ACC112 (cell line): ENCODE data around the gene PHOX2A.
"Not testable (repeated sequence)": the region's sequence is repeated elsewhere in the genome, so short reads cannot be mapped to it uniquely, and the experiment has no call there.

Experiments used
- H2AFZ ChIP-seq: fragments of 200-600 bp; sonication (generic); one replicate; pipeline ENCODE4 v1.6.0; 2017; ENCODE audit warnings: antibody characterized with exemption, low read length; ENCODE audit not compliant: unreplicated experiment
- H3K27ac ChIP-seq: fragments of 200-600 bp; sonication (generic); 2 replicates; pipeline ENCODE4 v1.5.1; 2014; ENCODE audit warnings: low read depth, mild to moderate bottlenecking, antibody characterized with exemption, low read length, moderate library complexity
- H3K27me3 ChIP-seq: fragments of 200-600 bp; sonication (generic); 2 replicates; pipeline ENCODE4 v1.6.1; 2014; ENCODE audit warnings: mild to moderate bottlenecking, antibody characterized with exemption, low read length, moderate library complexity, mixed read lengths; ENCODE audit not compliant: insufficient read depth
- H3K36me3 ChIP-seq: fragments of 200-600 bp; sonication (generic); 2 replicates; pipeline ENCODE4 v1.6.1; 2016; ENCODE audit warnings: mild to moderate bottlenecking, antibody characterized with exemption, low read length, moderate library complexity, mixed read lengths; ENCODE audit not compliant: insufficient read depth
- H3K4me1 ChIP-seq: fragments of 200-600 bp; sonication (generic); one replicate; pipeline ENCODE4 v1.6.1; 2016; ENCODE audit warnings: low read length, mixed read lengths; ENCODE audit not compliant: insufficient read depth, unreplicated experiment, control insufficient read depth
- H3K4me3 ChIP-seq: fragments of 200-600 bp; sonication (generic); 2 replicates; pipeline ENCODE4 v1.5.1; 2014; ENCODE audit warnings: mild to moderate bottlenecking, low read depth, low read length
- H3K79me2 ChIP-seq: fragments of 200-600 bp; sonication (generic); one replicate; pipeline ENCODE4 v1.6.0; 2016; ENCODE audit warnings: low read length; ENCODE audit not compliant: control insufficient read depth, unreplicated experiment, insufficient read depth

Gene PHOX2A

GRCh38 chr11:72244060-72244360 lies at the start of gene PHOX2A:
Gene PHOX2A, minus strand, starts transcription at chr11:72244176. Its CDS starts 172 bp downstream, at chr11:72244004.
- Histone ChIP-seq H3K4me1 (peaks cover 4% of the 10 kb centered on the region), H3K27ac (no peak within 1 kb of the TSS), H3K79me2 (no peaks in the 10 kb centered on the region), H2AFZ (no peak within 1 kb of the TSS), H3K36me3 (no peaks in the 10 kb centered on the region), H3K4me3 (peak within 1 kb of the TSS; percentile 54), H3K27me3 (peaks cover 58% of the 10 kb centered on the region)

- no peaks in the 10 kb centered on the region for H3K4me1 ChIP-seq
- H3K4me3 ChIP-seq: no peak overlapping the region
- H3K36me3 ChIP-seq: no peaks in the 10 kb centered on the region
- no peak overlapping the region for H2AFZ ChIP-seq
- H3K27me3 ChIP-seq: no peaks in the 10 kb centered on the region
- no peaks in the 10 kb centered on the region for H3K79me2 ChIP-seq
- no peak overlapping the region for H3K27ac ChIP-seq
Observed at GRCh38 chr11:72293391-72293790, 49.4 kb upstream of the PHOX2A start.

GRCh38 chr11:72292106-72292785 lies 48.3 kb upstream of the PHOX2A start:
- H3K4me3 ChIP-seq: no peak overlapping the region
- no peaks in the 10 kb centered on the region for H3K79me2 ChIP-seq
- H3K27ac ChIP-seq: no peak overlapping the region
- H3K36me3 ChIP-seq: no peaks in the 10 kb centered on the region
- no peaks in the 10 kb centered on the region for H3K27me3 ChIP-seq
- H2AFZ ChIP-seq: no peak overlapping the region
- H3K4me1 ChIP-seq: no peaks in the 10 kb centered on the region

- not testable (repeated sequence) for H3K36me3 ChIP-seq, H3K4me3 ChIP-seq, H3K27me3 ChIP-seq, H3K27ac ChIP-seq, H3K4me1 ChIP-seq, H3K79me2 ChIP-seq, H2AFZ ChIP-seq
Observed at GRCh38 chr11:72290741-72291140, 46.8 kb upstream of the PHOX2A start.

- no peak overlapping the region for H3K4me3 ChIP-seq
- no peaks in the 10 kb centered on the region for H3K36me3 ChIP-seq
- H3K79me2 ChIP-seq: no peaks in the 10 kb centered on the region
- no peak overlapping the region for H2AFZ ChIP-seq
- H3K4me1 ChIP-seq: no peaks in the 10 kb centered on the region
- H3K27me3 ChIP-seq: peaks cover 11% of the 10 kb centered on the region
- H3K27ac ChIP-seq: no peak overlapping the region
Observed at GRCh38 chr11:72287293-72287692, 43.3 kb upstream of the PHOX2A start.

- no peak overlapping the region for H3K27ac ChIP-seq
- H3K4me1 ChIP-seq: peaks cover 10% of the 10 kb centered on the region
- H3K36me3 ChIP-seq: no peaks in the 10 kb centered on the region
- peaks cover 11% of the 10 kb centered on the region for H3K27me3 ChIP-seq
- no peaks in the 10 kb centered on the region for H3K79me2 ChIP-seq
- no peak overlapping the region for H3K4me3 ChIP-seq
- no peak overlapping the region for H2AFZ ChIP-seq
Observed at GRCh38 chr11:72283947-72284346, 40.0 kb upstream of the PHOX2A start.

- H3K27me3 ChIP-seq: peaks cover 11% of the 10 kb centered on the region
- H3K4me1 ChIP-seq: peaks cover 15% of the 10 kb centered on the region
- H2AFZ ChIP-seq: no peak overlapping the region
- H3K27ac ChIP-seq: no peak overlapping the region
- H3K79me2 ChIP-seq: no peaks in the 10 kb centered on the region
- H3K36me3 ChIP-seq: no peaks in the 10 kb centered on the region
- no peak overlapping the region for H3K4me3 ChIP-seq
Observed at GRCh38 chr11:72280726-72281315, 36.8 kb upstream of the PHOX2A start.

- Histone ChIP-seq H2AFZ (no peak overlapping the region), H3K79me2 (no peaks in the 10 kb centered on the region), H3K4me1 (peaks cover 15% of the 10 kb centered on the region), H3K36me3 (no peaks in the 10 kb centered on the region), H3K4me3 (no peak overlapping the region), H3K27ac (no peak overlapping the region), H3K27me3 (peaks cover 11% of the 10 kb centered on the region)
Observed at GRCh38 chr11:72280037-72280436, 36.1 kb upstream of the PHOX2A start.

GRCh38 chr11:72278905-72279304 lies 34.9 kb upstream of the PHOX2A start:
- H3K36me3 ChIP-seq: no peaks in the 10 kb centered on the region
- peaks cover 15% of the 10 kb centered on the region for H3K4me1 ChIP-seq
- peak overlapping the region; percentile 52 for H3K27ac ChIP-seq
- no peak overlapping the region for H2AFZ ChIP-seq
- H3K79me2 ChIP-seq: no peaks in the 10 kb centered on the region
- H3K27me3 ChIP-seq: peaks cover 10% of the 10 kb centered on the region
- H3K4me3 ChIP-seq: peak overlapping the region; percentile 2; the same call in 1 of the 2 replicates

- no peak overlapping the region for H3K4me3 ChIP-seq
- no peak overlapping the region for H3K27ac ChIP-seq
- H2AFZ ChIP-seq: no peak overlapping the region
- no peaks in the 10 kb centered on the region for H3K27me3 ChIP-seq
- H3K36me3 ChIP-seq: no peaks in the 10 kb centered on the region
- H3K79me2 ChIP-seq: no peaks in the 10 kb centered on the region
- peaks cover 12% of the 10 kb centered on the region for H3K4me1 ChIP-seq
Observed at GRCh38 chr11:72274435-72274834, 30.5 kb upstream of the PHOX2A start.

- H3K79me2 ChIP-seq: no peaks in the 10 kb centered on the region
Observed at GRCh38 chr11:72271980-72272379, 28.0 kb upstream of the PHOX2A start.

More at GRCh38 chr11:72271980-72272379, 28.0 kb upstream of the PHOX2A start:
- no peaks in the 10 kb centered on the region for H3K27me3 ChIP-seq
- peaks cover 3% of the 10 kb centered on the region for H3K4me1 ChIP-seq
- H3K4me3 ChIP-seq: no peak overlapping the region
- H3K27ac ChIP-seq: no peak overlapping the region
- no peaks in the 10 kb centered on the region for H3K36me3 ChIP-seq
- no peak overlapping the region for H2AFZ ChIP-seq
